ENCODE results near the gene LYZL4.

LYZL4 gene

GRCh38 chr3:42403737-42404136 is 6.7 kb downstream of the LYZL4 start:
- Histone ChIP-seq H3K27ac (replicated peaks) (no peak overlapping the region), H3K27me3 (ENCODE audit: insufficient read depth, poor library complexity, severe bottlenecking) (no peaks in the 10 kb centered on the region), H3K4me3 (replicated peaks; ENCODE audit: insufficient read depth, low read length) (no peak overlapping the region)
- TF ChIP-seq CTCF (IDR thresholded peaks at IDR 0.05; ENCODE audit: insufficient read depth, low read length) (no peak), POLR2AphosphoS5 (IDR thresholded peaks at IDR 0.05; ENCODE audit: low read depth) (no peak), SPI1 (IDR thresholded peaks at IDR 0.05; ENCODE audit: borderline replicate concordance, low read depth) (no peak), GABPA (IDR thresholded peaks at IDR 0.05; ENCODE audit: low read depth) (no peak), REST (IDR thresholded peaks at IDR 0.05; ENCODE audit: insufficient replicate concordance, low read depth) (no peak)
- DNase-seq (ENCODE audit: low read depth in 1 of 2, low spot score in 1 of 2) = no peak

GRCh38 chr3:42402394-42403096 is 7.9 kb downstream of the LYZL4 start:
- no peak for DNase-seq (ENCODE audit: low read depth in 1 of 2, low spot score in 1 of 2)
- TF ChIP-seq GABPA (IDR thresholded peaks at IDR 0.05; ENCODE audit: low read depth) (no peak), SPI1 (IDR thresholded peaks at IDR 0.05; ENCODE audit: borderline replicate concordance, low read depth) (no peak), CTCF (IDR thresholded peaks at IDR 0.05; ENCODE audit: insufficient read depth, low read length) (no peak), REST (IDR thresholded peaks at IDR 0.05; ENCODE audit: insufficient replicate concordance, low read depth) (no peak)

GRCh38 chr3:42398080-42398479 is 12.3 kb downstream of the LYZL4 start:
- no peak for TF ChIP-seq REST (IDR thresholded peaks at IDR 0.05; ENCODE audit: insufficient replicate concordance, low read depth)
- TF ChIP-seq GABPA (IDR thresholded peaks at IDR 0.05; ENCODE audit: low read depth) = no peak
- TF ChIP-seq SPI1 (IDR thresholded peaks at IDR 0.05; ENCODE audit: borderline replicate concordance, low read depth) = no peak
- no peak for TF ChIP-seq CTCF (IDR thresholded peaks at IDR 0.05; ENCODE audit: insufficient read depth, low read length)
- no peak for DNase-seq (ENCODE audit: low read depth in 1 of 2, low spot score in 1 of 2)
- no peak overlapping the region for H3K4me3 ChIP-seq (replicated peaks; ENCODE audit: insufficient read depth, low read length)
- no peaks in the 10 kb centered on the region for H3K27me3 ChIP-seq (ENCODE audit: insufficient read depth, poor library complexity, severe bottlenecking)
- no peak overlapping the region for H3K27ac ChIP-seq (replicated peaks)

More at GRCh38 chr3:42402394-42403096, 7.9 kb downstream of the LYZL4 start:
- Histone ChIP-seq H3K27ac (replicated peaks) (no peak overlapping the region), H3K4me3 (replicated peaks; ENCODE audit: insufficient read depth, low read length) (no peak overlapping the region), H3K27me3 (ENCODE audit: insufficient read depth, poor library complexity, severe bottlenecking) (no peaks in the 10 kb centered on the region)
